HG03095 (cell line): ENCODE measurements around the gene NAA38.

Experiments used
- ATAC-seq: cut with Tn5 transposase; IDR thresholded peaks from one replicate; pipeline ENCODE4 v1.9.1; 2021; ENCODE audit warnings: moderate library complexity; ENCODE audit not compliant: unreplicated experiment

NAA38 gene

DNA sequence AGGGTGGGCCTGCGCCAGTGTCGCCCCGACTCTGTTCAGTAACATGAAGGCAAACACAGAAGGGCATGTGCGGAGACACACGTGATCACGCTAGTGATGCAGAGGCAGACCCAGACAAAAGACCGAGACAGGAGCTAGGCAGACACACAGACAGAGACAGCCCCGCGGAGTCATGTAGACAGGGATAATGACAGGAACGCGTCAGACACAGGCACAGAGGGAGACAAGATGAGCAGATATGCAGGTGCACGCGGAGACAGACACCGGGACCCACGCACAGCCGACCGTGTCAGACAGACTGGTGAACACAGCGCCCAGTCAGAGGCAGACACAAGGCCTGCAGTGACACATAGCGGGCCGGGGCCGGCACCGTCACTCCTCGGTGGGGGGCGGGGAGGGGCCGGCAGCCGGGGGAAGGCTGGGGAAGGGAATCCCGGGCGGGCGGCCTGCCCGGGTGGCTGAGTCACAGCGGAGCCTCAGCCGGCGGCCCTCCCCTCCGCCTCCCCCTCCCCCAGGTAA is 15.9 kb downstream of the NAA38 start:
- no peak for ATAC-seq

DNA sequence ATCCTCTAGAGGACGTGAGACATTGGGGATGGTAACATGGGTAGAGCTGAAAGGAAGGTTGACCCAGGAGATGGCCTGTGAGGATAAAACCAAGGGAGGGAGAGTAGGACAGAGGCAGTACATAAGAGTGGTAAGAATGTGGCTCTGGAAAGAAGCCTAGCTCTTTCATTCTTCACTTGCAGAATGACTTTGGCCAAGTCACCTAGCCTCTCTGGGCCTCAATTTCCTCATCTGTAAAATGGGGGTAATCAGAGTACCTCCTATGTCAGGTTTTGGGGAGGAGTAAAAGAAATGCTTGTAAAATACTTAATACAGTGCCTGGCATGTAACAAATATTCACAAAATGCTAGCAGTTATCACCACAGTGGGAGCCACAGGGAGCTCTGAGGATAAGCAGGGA is 16.5 kb downstream of the NAA38 start:
- no peak for ATAC-seq

DNA sequence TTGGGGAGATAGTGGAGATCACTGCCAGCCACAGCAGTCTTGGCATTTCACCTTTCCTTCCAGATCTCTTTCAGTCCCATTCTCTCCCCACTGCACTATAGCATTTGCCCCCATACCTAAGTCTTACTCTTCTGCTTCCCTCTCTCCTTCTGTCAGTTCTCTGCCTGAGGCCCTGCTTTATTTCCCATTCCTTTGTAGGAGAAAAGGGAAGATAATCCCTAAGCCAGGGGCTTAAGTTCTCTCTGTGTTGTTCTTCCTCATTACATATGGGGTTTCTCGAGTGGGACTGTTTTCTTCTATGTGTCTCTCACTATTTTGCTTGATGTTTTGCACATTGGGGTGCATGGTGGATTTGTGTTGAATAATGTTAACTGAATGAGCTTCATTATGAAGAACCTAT is 16.9 kb downstream of the NAA38 start:
- ATAC-seq = no peak

DNA sequence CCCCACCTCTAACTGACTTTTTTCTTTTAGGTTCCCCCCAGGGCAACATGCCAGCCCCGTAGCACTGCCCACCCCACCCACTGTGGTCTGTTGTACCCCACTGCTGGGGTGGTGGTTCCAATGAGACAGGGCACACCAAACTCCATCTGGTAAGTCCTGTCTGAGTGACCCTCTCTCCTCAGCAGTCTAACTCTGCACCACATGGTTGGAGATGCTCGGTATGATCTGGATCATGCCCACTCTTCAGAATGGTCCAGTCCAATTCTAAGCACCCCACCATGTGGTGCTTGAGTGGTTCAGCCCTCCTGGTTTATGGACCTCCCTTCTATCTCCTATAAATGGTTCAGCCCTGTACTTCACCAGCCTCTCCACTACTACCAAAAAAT is 17.5 kb downstream of the NAA38 start:
- no peak for ATAC-seq

DNA sequence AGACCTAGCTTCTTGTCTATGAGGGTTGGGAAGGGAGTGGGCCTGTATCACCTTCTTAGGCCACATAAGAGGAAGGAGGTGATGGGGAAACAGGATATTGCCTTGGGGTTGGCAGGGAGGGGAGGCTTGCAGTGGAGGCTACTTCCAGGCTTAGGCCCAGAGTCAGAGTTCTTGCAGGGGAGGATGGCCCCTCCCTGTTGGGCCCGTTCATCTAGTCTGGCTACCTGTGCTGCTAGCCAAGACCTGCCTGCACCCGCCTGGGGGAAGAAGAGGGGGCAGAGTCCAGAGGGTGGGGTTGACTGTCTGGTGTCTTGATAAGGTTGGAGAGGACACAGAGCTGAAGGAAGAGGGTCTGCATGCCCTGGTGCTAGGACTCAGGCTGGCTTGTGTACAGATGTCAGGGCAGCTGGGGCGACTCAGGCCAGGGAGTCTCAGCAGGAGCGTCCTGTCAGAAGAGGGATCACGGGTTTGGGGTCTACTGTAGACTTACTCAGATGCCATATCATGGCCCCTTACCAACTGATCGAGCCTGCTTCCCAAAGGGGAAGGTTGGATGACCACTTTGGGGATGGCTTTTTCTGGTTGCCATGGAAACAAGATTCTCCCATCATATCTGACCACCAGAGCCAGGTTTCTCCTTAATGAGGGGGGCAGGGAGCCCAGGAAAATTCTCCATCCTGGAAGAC is 18.0 kb downstream of the NAA38 start:
- no peak for ATAC-seq

DNA sequence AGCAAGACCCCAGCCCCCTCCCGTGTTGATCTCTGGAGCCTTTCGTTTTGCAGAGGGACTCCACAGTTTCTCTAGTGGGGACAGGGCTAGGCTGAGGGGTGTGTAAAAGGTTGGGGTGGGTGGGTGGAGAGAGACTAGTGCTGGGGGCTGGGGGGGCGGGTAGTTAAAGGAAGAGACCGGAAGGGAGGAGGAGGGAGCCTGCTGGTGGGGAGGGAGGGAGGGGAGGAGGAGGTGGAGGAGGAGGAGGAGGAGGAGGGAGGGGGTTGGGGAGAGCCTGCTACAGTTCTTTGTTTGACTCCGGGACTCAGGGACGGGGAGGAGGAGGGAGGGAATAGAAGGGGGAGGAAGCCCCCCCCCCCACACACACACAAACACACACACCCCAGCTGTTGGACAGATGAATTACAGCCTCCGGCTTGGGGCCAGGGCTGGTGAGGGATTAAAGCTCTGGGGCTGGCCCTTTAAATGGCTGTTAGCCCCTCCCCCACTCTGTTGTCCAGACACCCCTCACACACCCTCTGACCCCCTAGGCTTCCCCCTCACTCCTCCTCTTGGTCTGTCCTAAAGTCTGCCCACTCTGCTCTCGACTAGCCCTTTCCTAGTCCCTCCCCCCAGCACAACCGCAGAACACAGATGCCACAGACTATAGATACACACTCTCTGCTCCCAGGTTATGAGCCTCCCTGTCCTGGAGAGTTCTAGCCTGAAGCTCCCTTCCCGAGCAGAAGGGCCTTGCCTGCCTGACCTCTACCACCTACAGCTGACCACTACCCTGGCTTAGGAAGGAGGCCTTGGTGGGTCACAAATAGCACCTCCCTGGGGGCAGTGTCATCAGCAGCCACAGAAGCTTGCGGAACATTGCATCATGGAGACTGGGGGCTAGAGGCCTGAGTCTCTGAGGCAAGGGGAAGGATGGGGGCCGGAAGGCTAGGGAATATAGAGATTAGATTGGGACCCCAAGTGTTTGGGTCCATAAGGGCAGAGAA is 19.0 kb downstream of the NAA38 start:
- no peak for ATAC-seq

DNA sequence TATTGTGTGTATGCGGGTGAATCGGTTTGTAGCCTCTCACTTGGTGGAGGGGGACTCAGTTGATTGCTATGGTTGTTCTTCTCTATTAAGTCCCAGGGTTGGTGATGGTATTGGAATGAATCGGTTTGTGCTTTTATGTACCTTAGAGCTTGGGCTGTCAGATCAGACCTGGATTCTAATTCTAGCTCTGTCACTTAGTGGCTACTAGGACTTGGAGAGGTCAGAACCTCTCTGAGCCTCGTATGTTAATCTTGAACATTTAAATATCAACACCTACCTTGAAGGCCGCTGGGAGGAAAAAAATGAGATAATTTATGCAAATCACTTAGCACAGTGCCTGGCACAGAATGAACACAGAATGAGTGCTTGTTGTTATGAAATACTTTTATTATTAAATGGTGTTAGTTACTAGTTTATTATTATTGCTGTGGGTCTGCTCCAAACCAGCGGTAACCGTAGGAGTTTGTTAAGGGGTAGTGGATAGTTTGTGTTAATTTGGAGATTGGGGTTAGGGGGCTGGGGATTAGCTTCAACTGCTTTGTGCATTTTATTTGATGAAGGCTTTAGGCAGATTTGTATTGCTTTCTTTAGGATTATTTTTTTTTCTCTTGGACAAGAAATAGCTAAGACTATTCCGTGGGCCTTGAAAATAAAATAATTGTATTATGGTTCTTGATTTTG is 19.8 kb downstream of the NAA38 start:
- no peak for ATAC-seq

DNA sequence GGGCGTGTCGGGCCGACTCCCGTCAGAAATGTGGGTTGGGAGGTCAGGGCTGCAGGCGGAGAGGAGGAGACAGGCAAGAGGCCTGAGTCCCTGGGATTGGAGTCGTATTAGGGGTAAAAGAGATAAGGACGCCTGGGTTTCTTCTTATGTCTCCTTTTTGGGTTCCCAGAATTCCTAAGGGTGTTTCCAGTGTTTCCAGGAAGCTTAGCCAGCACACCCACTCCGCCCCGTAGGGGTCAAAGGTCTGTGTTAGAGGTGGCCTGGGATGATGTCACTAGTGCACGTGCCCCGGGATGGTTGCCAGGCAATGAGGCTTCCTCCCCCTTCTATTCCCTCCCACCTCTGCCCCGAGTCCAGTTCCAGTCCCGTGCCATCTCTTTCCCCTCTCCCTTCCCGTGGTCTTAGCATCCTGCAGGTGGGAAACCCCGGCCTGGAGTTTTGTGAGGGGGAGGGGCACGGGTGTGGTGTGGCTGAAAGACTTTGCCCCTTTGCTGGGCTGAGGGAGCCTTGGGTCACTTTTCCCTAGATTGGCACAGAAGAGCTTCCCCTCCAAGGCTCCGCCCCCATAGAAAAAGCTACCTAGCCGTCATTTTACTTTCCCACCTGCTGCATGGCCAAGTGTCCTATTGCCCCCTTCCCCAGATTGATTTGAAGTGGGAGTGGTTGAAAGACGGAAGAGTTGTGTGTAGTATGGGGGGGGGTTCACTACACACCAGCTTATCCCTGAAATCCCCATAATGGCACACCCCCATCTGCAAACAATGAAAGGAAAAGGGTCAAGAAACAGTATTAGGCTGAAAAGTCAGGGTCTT is 20.6 kb downstream of the NAA38 start:
- no peak for ATAC-seq

DNA sequence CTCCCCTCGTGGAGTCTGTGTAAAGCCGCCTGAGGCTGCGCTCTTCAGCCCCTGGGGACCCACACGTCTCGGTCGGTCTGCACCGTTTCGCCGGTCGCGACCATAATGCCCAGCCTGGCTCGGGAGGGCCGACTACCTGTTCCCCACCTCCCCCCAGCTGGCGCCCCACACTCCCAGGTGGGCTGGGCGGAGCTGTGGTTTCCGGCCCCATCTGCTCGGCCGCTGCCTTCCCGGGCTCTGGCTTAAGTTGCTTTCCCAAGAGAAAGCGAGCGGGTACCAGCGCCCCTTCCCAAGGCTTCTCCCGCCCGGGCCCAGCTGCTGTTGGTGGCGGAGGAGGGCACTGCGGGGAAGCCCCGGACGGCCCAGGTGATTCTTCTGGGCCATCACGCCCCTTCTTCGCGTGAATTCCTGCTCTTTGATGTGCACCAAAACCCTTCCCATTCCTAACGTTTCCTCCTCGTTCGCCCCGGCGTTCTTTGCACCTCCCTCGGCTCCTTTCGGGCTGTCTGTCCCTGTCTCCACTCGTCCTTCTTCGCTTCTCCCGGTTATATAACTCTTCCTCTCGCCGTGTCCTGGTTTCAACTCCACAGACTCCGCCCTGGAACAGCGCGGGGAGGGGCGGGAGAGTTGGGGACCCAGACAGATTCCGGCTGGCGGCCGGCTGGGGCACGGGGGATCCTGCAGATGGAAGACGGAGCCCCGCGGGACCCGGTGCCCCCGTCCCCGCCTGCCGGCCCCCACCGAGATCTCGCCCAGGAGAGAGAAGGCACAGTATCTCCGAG is 21.4 kb downstream of the NAA38 start:
- ATAC-seq = peak; percentile 20

DNA sequence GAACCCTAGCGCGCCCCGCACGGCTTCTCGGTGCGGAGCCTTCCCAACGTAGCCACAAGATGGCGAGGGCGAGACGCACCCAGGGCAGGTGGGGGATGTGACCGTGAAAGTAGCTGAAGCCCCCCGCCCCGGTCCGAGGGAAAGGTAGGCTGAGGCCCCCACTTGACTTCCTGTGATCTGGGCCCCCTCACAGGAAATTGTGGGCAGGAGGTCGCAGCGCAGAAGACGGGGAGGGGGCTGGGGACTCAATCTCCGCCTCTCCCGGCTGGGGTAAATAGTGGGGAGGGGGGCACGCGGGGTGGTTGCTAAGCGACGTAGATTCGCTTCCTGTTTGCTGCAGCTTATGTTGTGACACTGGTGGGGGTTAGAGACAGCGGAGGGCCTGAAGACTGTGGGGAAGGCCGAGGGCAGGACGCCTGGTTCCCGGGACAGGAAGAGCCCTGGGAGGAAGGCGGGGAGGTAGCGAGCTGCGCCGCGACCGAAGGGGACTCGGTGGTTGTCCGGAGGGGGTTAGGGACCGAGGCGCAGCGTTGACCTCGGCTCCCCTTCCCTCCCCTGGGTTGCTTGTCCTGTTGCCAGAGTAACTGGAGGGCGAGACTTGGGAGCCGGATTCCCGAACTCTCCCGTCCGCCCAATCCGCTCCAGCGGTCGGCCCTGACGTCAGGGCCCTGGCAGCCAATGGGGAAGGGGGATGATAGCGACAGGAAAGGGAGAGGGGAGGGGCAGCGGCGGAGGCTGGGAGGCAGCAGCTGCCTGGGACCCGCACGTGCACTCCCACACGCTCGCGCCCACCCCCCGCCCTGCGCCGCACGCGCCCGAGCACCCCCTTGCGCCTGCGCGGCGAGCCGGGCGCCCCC is 22.2 kb downstream of the NAA38 start:
- peak; percentile 37 for ATAC-seq

DNA sequence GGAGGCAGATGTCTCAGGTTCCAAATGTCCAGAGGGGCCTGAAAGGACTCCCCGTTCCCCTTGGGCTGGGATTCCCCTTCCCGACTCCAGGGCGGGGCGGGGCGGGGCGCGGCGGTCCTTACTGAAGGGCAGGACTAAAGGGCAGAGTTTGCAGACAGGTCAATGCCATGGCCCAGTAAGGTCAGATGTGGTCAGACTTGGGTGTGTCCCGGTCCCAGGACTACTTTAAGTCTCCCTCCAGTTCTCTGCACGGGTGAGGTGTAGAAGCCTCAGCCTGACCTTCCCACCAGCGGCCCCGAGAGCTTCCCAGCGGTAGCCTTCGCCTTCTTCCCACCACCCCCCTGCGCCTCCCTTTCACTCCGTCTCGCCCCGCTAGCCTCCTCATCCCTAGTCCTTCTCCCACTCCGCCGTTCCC is 22.8 kb downstream of the NAA38 start:
- no peak for ATAC-seq

DNA sequence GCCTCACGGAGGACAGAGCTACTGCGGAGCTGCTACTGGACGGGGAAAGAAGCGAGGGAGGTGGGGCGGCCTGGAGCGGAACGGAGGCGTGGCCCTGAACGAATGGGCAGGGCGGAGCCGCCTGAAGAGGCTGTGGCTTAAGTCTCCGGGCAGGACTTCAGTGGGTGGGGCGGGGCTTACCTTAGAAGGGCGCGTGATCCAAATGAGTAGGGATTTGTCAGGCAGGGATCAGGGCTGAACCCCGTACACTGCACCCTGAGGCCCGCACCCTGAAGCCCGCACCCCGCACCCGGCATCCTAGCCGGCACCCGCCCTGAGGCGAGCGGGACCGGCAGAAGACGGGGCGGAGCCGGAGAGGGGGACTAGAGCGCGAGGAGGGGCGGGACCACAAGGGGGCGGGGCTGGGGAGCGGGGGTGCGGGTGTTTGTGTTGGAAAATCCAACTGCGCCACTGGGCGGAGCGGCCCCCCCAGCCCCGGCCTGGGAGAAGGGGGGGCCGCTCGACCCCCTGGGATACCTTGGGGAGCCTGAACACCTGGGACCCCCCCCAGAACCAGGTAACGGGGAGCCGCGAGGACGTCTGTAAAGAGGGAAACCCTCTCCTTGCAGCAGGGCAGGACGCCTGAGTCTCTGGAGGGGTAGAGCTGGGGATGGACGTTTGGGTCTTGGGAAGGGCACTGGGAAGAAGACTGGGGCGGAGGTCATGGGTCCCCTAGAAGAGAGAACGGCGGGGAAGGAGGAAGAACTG is 23.4 kb downstream of the NAA38 start, which contains the start of gene KDM6B:
Gene KDM6B (plus strand): TSS at position 423 of the 747 bp plus-strand sequence. CDS start 11,338 bp downstream, outside the sequence.
- ATAC-seq = peak; percentile 36

DNA sequence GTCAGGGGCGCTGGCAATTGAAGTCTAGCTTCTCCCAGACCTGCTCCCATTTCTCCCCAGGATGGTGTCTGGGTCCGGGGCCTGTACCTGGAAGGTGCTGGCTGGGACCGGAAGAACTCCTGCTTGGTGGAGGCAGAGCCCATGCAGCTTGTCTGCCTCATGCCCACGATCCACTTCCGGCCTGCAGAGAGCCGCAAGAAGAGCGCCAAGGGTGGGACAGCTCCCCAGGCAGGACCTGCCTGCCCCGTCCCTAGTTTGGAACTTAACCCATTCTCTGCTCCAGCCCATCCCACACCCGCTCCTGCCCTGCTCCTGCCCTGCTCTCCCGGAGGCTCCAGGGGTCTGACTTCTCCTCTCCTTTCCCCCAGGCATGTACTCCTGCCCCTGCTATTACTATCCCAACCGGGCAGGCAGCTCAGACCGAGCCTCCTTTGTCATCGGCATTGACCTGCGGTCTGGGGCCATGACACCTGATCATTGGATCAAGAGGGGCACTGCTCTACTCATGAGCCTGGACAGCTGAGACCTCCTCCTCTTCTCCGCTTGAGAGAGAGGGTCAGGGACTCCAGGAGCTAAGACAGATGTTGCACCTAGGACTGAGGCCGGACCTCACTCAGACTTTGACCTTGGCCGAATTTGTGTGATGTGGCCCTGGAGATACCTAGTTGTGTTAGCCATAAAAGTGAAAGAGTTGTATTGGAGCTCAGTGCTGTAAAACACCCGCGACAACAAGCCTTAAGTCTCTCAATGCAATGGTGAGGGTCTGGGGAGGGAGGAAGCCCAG is 24.2 kb downstream of the NAA38 start:
- ATAC-seq = no peak

DNA sequence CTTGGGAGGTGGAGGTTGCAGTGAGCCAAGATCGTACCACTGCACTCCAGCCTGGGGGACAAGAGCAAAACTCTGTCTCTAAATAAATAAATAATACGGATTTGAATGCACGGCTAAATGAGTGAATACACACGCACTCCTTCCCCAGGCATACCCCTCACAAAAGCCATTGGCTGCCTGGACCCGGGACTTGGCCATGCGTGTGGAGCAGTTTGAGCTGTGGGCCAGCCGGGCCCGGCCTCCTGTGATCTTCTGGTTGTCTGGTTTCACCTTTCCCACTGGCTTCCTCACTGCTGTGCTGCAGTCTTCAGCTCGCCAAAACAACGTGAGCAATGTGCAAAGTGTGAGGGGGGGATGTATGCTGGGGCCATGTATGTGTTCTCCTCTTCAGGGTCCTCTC is 24.9 kb downstream of the NAA38 start:
- no peak for ATAC-seq

DNA sequence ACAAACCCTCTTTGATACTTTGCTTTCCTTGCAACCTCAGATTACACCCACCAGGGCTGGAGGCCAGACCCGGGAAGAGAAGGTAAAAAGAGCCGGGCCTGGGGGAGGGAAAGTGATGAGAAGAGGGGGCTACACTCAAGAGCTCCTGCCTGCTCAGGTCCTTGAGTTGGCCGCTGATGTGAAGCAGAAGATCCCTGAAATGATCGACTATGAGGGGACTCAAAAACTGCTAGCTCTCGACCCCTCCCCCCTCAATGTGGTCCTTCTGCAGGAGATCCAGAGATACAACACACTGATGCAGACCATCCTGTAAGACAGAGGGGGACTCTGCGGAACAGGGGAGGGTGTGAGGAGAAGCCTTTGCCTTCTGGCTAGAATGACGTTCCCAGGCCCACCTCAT is 26.1 kb downstream of the NAA38 start:
- ATAC-seq = no peak

DNA sequence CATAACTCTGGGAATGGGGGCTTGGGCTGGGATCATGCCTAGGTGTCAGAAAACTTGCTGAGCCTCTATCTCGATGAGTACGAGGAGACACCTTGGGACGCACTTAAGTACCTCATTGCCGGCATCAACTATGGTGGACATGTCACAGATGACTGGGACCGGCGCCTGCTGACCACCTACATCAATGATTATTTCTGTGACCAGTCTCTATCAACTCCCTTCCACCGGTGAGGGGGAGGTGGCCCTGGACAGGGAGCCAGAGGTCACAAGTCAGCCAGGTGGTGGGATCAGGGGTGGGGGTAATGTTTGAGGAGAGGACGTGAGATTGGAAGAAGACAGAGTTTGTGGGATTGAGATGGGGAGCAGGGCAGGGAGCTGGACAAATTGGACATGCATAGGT is 26.7 kb downstream of the NAA38 start:
- no peak for ATAC-seq
